LNCAP (cell line): Measurements from ENCODE around the gene SMG7.

Source experiments
- TF ChIP-seq, protein P1 (sequence below): fragments of 450-650 bp; IDR thresholded peaks from 2 replicates; pipeline ENCODE4 v1.5.1; 2017; ENCODE audit warnings: mild to moderate bottlenecking

The SMG7 gene

DNA sequence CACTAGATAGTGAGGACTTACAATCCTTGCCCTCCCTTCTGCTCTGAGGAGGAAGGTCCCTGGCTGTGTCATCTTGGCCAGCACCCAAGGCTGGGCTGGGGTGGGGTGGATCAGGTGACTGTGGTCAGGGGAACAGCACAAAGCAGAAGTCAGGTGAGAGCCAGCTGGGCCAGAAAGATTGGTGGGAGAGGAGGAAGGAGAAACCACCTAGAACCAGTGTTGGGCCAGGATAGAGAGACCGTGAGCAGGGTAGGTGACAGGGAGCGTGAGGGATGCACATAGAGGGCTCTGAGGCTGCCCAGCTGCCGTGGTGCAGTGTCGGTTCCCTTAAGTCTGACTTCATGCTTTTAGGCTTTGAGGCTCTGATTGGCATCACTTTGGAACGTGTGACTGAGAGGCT is 95.3 kb downstream of the SMG7 start:
- TF ChIP-seq, protein P1, sequence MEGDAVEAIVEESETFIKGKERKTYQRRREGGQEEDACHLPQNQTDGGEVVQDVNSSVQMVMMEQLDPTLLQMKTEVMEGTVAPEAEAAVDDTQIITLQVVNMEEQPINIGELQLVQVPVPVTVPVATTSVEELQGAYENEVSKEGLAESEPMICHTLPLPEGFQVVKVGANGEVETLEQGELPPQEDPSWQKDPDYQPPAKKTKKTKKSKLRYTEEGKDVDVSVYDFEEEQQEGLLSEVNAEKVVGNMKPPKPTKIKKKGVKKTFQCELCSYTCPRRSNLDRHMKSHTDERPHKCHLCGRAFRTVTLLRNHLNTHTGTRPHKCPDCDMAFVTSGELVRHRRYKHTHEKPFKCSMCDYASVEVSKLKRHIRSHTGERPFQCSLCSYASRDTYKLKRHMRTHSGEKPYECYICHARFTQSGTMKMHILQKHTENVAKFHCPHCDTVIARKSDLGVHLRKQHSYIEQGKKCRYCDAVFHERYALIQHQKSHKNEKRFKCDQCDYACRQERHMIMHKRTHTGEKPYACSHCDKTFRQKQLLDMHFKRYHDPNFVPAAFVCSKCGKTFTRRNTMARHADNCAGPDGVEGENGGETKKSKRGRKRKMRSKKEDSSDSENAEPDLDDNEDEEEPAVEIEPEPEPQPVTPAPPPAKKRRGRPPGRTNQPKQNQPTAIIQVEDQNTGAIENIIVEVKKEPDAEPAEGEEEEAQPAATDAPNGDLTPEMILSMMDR, result no peak

DNA sequence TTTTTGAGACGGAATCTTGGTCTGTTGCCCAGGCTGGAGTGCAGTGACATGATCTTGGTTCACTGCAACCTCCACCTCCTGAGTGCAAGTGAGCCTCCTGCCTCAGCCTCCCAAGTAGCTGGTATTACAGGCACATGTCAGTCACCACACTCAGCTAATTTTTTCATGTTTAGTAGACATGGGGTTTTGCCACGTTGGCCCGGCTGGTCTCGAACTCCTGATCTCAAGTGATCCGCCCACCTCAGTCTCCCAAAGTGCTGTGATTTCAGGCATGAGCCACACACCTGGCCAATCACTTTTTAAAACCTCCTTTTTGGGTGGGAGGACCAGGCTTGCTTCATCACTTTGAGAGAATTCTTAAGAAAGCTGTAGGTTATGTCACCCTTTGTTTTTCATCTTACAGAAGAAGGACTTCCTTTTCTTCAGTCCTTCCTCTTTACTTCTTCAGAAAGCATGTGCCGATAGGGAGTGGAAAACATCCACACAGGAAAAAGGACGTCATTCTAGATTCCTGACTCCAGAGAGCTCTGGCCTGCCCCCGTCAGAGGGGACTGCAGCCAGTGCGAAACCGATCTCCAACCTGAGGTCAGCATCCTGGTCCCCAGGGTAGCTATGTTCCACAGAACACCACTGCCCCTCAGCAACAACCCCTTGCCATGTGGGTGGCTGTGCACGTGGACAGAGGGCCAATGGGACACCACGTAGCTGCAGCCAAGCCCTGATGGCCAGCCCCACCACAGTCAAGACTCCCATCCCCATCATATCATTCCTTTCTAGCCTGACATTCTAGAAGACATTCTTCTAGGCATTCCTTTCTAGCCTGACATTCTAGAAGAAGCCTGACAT is 96.1 kb downstream of the SMG7 start:
- TF ChIP-seq, protein P1, result no peak

DNA sequence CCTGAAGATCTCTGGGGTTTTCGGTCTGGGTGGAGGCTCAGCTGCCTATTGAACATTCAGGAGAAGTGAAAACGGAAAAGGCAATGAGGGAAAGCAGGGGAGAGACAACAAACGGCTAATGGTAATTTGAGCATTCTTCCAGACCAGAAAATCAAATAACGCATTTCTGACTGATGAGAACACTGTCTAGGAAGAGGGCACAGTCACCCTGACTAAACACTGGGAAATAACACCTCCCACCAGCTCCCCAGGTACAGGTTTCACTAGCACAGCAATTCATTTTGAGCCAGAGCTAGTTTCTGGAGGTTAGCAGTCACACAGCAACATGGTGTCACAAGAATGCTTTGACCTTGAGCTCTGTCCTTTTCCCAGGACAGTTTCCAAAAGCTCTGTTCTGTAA is 96.8 kb downstream of the SMG7 start:
- TF ChIP-seq, protein P1, result no peak

DNA sequence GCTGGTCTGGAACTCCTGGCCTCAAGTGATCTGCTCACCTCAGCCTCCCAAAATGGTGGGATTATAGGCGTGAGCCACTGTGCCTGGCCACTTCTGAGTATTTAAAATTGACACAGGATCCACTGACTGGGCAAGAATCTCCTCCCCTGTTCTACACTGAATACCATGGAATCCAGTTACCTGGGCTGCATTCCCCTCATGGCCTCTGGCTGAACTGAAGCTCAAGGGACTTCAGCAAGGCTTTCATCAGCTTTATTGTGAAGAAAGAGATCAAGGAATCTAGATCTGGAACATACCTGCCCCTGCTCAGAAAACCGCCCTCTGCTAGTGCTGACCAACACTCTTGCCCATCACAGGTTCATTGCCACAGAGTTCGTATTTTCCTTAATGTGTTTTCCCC is 97.5 kb downstream of the SMG7 start:
- TF ChIP-seq, protein P1, result no peak

DNA sequence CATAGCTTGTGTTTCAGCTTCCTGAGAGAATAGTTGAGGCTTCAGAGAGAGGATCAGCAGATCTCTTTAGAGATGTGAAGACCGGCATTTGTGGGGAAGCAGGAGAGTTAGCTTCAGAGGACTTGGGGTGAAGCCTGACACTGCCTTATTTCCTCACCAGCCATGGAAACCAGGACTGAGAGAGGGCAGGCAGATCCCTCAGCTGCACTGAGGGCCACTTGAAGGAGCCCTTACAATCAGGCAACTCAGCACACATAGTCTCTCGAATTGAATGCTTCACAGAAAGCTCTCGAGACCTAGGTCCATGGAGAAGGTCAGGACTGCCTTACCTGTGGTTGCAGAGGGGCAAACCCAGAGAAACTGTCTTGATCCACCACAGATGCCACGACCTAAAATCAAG is 98.2 kb downstream of the SMG7 start:
- TF ChIP-seq, protein P1, result no peak

DNA sequence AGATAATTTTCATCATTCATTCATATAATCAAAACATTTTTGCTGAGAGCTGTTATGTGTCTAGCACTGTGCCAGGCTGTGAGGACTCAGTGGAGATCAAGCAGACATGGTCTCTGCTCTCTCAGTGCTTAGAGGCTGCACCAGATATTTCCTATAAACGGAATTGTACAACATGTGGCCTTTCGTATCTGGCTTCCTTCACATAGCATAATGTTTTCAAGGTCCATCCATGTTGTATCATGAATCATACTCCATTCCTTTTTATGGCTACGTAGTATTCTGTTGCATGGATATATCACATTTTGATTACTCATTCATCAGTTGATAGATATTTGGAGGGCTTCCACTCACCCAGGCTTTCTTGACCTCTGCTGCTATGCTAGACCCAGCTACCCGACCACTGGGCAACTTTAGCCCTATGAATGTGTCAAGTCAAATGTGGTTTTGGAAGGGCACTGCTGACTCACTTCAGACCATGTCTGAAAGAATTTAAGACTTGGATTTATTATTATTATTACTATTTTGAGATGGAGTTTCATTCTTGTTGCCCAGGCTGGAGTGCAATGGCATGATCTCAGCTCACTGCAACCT is 99.5 kb downstream of the SMG7 start:
- TF ChIP-seq, protein P1, result no peak

DNA sequence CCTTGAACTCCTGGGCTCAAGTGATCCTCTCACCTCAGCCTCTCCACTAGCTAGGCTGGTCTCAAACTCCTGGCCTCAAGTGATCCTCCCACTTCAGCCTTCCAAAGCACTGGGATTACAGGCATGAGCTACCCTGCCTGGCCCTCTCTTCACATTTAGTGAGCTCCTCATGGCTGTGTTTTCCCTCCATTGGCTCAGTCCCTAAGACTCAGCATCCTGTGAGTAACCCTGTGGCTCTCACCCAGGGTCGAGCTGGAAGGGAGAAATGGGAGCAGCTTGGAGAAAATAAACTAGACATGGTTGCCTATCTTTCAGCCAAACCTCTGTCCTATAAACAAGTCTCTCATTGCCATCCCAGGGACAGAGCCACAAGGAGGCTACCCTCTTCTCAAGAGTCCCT is 100.4 kb downstream of the SMG7 start:
- TF ChIP-seq, protein P1, result no peak
